DND-41 (cell line): ENCODE results near the gene COL6A2.

Source experiments
- EZH2 ChIP-seq: IDR thresholded peaks from 3 replicates; pipeline ENCODE4 v1.6.1; 2012; ENCODE audit warnings: borderline replicate concordance, low read depth, mild to moderate bottlenecking, moderate library complexity, low read length, inconsistent platforms; ENCODE audit not compliant: severe bottlenecking
- TF ChIP-seq, protein P1 (sequence below): IDR thresholded peaks from 2 replicates; pipeline ENCODE4 v1.5.1; 2012; ENCODE audit warnings: borderline replicate concordance, low read length, moderate library complexity, mild to moderate bottlenecking; ENCODE audit not compliant: poor library complexity, severe bottlenecking; ENCODE audit errors: extremely low read depth

DNA sequence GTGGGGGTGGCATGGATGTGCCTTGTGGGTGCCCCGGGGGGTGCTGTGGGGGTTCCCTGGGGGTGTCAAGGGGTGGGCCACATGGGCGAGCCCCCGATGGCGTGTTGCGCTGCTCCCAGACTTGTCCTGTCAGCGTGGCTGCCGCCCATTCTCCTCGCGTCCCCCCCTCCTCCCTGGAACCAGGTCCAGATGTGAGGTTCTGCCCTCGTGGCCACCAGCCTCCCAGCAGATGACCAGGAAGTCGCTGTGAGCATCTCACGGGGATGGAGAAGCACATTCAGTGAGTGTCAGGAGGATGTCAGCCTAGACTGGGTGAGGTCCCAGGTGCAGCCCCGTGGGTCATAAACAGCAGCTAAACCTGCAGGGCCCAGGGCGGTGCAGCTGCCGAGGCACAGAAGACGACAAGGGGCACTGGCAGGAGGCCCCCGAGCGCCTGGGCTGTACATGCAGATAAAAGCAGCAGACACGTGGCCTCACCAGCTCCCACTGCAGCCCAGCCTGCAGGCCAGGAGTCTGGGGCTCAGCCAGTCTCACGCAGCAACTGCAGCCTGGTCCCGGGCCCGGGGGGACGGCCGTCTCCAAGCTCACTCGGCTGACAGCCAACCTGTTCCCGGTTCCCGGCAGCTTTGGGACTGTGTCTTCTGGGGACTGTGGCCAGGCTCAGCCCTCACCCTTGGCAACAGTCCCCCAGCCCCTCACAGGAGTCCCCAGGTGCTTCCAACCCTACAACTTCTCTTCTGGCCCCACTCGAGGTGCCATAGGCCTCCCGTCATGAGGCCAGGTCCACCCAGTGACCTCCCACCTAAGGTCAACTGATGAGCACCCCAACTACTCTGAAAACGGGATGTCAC lies 17.5 kb upstream of the COL6A2 start:
- TF ChIP-seq, protein P1, sequence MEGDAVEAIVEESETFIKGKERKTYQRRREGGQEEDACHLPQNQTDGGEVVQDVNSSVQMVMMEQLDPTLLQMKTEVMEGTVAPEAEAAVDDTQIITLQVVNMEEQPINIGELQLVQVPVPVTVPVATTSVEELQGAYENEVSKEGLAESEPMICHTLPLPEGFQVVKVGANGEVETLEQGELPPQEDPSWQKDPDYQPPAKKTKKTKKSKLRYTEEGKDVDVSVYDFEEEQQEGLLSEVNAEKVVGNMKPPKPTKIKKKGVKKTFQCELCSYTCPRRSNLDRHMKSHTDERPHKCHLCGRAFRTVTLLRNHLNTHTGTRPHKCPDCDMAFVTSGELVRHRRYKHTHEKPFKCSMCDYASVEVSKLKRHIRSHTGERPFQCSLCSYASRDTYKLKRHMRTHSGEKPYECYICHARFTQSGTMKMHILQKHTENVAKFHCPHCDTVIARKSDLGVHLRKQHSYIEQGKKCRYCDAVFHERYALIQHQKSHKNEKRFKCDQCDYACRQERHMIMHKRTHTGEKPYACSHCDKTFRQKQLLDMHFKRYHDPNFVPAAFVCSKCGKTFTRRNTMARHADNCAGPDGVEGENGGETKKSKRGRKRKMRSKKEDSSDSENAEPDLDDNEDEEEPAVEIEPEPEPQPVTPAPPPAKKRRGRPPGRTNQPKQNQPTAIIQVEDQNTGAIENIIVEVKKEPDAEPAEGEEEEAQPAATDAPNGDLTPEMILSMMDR, result no peak
- no peak for TF ChIP-seq EZH2
